ENCODE results near the gene CFAP57. TPM values are rescaled to one million over a fixed set of nuclear protein-coding genes. Genes with fewer than 3 reads are reported as not detected.

Gene CFAP57
- polyA plus RNA-seq, 6 donors from 2014 or later: 0.13 to 1.0 (median 0.24) TPM

GRCh38 chr1:43220905-43221778 lies 49.0 kb downstream of the CFAP57 start:
- Mint-ChIP-seq H3K9me3 (no peaks in the 10 kb centered on the region), H3K4me3 (peak overlapping the region; percentile 1 to 90 (median 62)), H3K27ac (peak overlapping the region; percentile 53 to 91 (median 81)), H3K27me3 (peaks cover 0 to 6% (median 0%) of the 10 kb centered on the region in 3 donors), H3K36me3 (peaks cover 0 to 8% of the 10 kb centered on the region in 2 donors), H3K4me1 (peaks cover 20 to 31% (median 25%) of the 10 kb centered on the region in 3 donors)
- peak; percentile 94 to 96 for ATAC-seq (ENCODE audit: low read depth in 2 of 2)
- peak; percentile 55 for DNase-seq

GRCh38 chr1:43221797-43222196 lies 49.7 kb downstream of the CFAP57 start:
- H3K27ac Mint-ChIP-seq: peak overlapping the region; percentile 53 to 91 (median 81)
- no peak for ATAC-seq (ENCODE audit: low read depth in 2 of 2)

GRCh38 chr1:43222879-43223278 lies 50.7 kb downstream of the CFAP57 start:
- Mint-ChIP-seq H3K27me3 (peaks cover 0 to 4% (median 0%) of the 10 kb centered on the region in 3 donors), H3K4me1 (peaks cover 27 to 40% (median 38%) of the 10 kb centered on the region in 3 donors), H3K4me3 (peak overlapping the region in 3 of 8 donors; percentile 25 to 54 (median 48)), H3K36me3 (peaks cover 0 to 8% of the 10 kb centered on the region in 2 donors), H3K9me3 (no peaks in the 10 kb centered on the region), H3K27ac (peak overlapping the region in 3 of 6 donors; percentile 67 to 86 (median 80))
- DNase-seq (no peak), ATAC-seq (ENCODE audit: low read depth in 2 of 2) (no peak)

More at GRCh38 chr1:43221797-43222196, 49.7 kb downstream of the CFAP57 start:
- Mint-ChIP-seq H3K27me3 (peaks cover 0 to 2% (median 0%) of the 10 kb centered on the region in 3 donors), H3K4me1 (peaks cover 20 to 36% (median 28%) of the 10 kb centered on the region in 3 donors), H3K4me3 (peak overlapping the region in 7 of 8 donors; percentile 32 to 90 (median 71)), H3K36me3 (peaks cover 0 to 8% of the 10 kb centered on the region in 2 donors), H3K9me3 (no peaks in the 10 kb centered on the region)
- no peak for DNase-seq

GRCh38 chr1:43225168-43225567 lies 53.0 kb downstream of the CFAP57 start:
- Mint-ChIP-seq H3K27ac (peak overlapping the region in 3 of 6 donors; percentile 20 to 90 (median 25)), H3K4me3 (peak overlapping the region in 1 of 8 donors; percentile 12), H3K36me3 (peaks cover 0 to 8% of the 10 kb centered on the region in 2 donors), H3K4me1 (peaks cover 27 to 40% (median 40%) of the 10 kb centered on the region in 3 donors), H3K9me3 (no peaks in the 10 kb centered on the region), H3K27me3 (peaks cover 0 to 4% (median 0%) of the 10 kb centered on the region in 3 donors)
- DNase-seq (no peak), ATAC-seq (ENCODE audit: low read depth in 2 of 2) (no peak)

- peak; percentile 74 for DNase-seq
- peak; percentile 92 to 99 for ATAC-seq (ENCODE audit: low read depth in 2 of 2)
- H3K36me3 Mint-ChIP-seq: peaks cover 0 to 5% of the 10 kb centered on the region in 2 donors
- H3K4me3 Mint-ChIP-seq: no peak overlapping the region
- peaks cover 0 to 4% (median 0%) of the 10 kb centered on the region in 3 donors for H3K27me3 Mint-ChIP-seq
- no peaks in the 10 kb centered on the region for H3K9me3 Mint-ChIP-seq
- H3K27ac Mint-ChIP-seq: peak overlapping the region in 2 of 6 donors; percentile 76 to 88
- H3K4me1 Mint-ChIP-seq: peaks cover 11 to 24% (median 19%) of the 10 kb centered on the region in 3 donors
Measured at GRCh38 chr1:43227143-43227764, 55.1 kb downstream of the CFAP57 start.

GRCh38 chr1:43229826-43230780 lies 58.0 kb downstream of the CFAP57 start:
- H3K36me3 Mint-ChIP-seq: no peaks in the 10 kb centered on the region
- H3K27ac Mint-ChIP-seq: peak overlapping the region in 2 of 6 donors; percentile 8 to 70
- no peak for DNase-seq
- peaks cover 4 to 7% (median 7%) of the 10 kb centered on the region in 3 donors for H3K27me3 Mint-ChIP-seq
- peaks cover 7 to 21% (median 9%) of the 10 kb centered on the region in 3 donors for H3K4me1 Mint-ChIP-seq
- H3K4me3 Mint-ChIP-seq: no peak overlapping the region
- ATAC-seq (ENCODE audit: low read depth in 2 of 2): no peak
- no peaks in the 10 kb centered on the region for H3K9me3 Mint-ChIP-seq

GRCh38 chr1:43232074-43232473 lies 59.9 kb downstream of the CFAP57 start:
- H3K4me3 Mint-ChIP-seq: no peak overlapping the region
- peaks cover 3 to 13% (median 5%) of the 10 kb centered on the region in 3 donors for H3K4me1 Mint-ChIP-seq
- no peaks in the 10 kb centered on the region for H3K36me3 Mint-ChIP-seq
- H3K9me3 Mint-ChIP-seq: no peaks in the 10 kb centered on the region
- H3K27ac Mint-ChIP-seq: no peak overlapping the region
- H3K27me3 Mint-ChIP-seq: peaks cover 4 to 9% (median 7%) of the 10 kb centered on the region in 3 donors
- DNase-seq (no peak), ATAC-seq (ENCODE audit: low read depth in 2 of 2) (no peak)

- no peaks in the 10 kb centered on the region for H3K36me3 Mint-ChIP-seq
- no peak for ATAC-seq (ENCODE audit: low read depth in 2 of 2)
- no peak overlapping the region for H3K27ac Mint-ChIP-seq
- DNase-seq: no peak
- H3K9me3 Mint-ChIP-seq: no peaks in the 10 kb centered on the region
- no peak overlapping the region for H3K4me3 Mint-ChIP-seq
- H3K4me1 Mint-ChIP-seq: peaks cover 2 to 12% (median 4%) of the 10 kb centered on the region in 3 donors
- H3K27me3 Mint-ChIP-seq: peaks cover under 1 to 9% (median 7%) of the 10 kb centered on the region in 3 donors
Measured at GRCh38 chr1:43232482-43232881, 60.4 kb downstream of the CFAP57 start.

- ATAC-seq (ENCODE audit: low read depth in 2 of 2): no peak
- Mint-ChIP-seq H3K4me3 (peak overlapping the region in 1 of 8 donors; percentile 44), H3K36me3 (no peaks in the 10 kb centered on the region), H3K9me3 (no peaks in the 10 kb centered on the region), H3K27ac (no peak overlapping the region), H3K27me3 (peaks cover 0 to 9% (median 7%) of the 10 kb centered on the region in 3 donors), H3K4me1 (peaks cover 13 to 18% (median 15%) of the 10 kb centered on the region in 3 donors)
- no peak for DNase-seq
Measured at GRCh38 chr1:43233631-43234030, 61.5 kb downstream of the CFAP57 start.

- Mint-ChIP-seq H3K4me1 (peaks cover 20 to 25% (median 21%) of the 10 kb centered on the region in 3 donors), H3K4me3 (no peak overlapping the region), H3K36me3 (no peaks in the 10 kb centered on the region), H3K27ac (no peak overlapping the region), H3K27me3 (peaks cover 0 to 9% (median 7%) of the 10 kb centered on the region in 3 donors), H3K9me3 (no peaks in the 10 kb centered on the region)
- ATAC-seq (ENCODE audit: low read depth in 2 of 2) (no peak), DNase-seq (no peak)
Measured at GRCh38 chr1:43234267-43234666, 62.1 kb downstream of the CFAP57 start.

- no peak overlapping the region for H3K4me3 Mint-ChIP-seq
- DNase-seq (no peak), ATAC-seq (ENCODE audit: low read depth in 2 of 2) (no peak)
- peak overlapping the region in 1 of 6 donors; percentile 41 for H3K27ac Mint-ChIP-seq
- no peaks in the 10 kb centered on the region for H3K9me3 Mint-ChIP-seq
- peaks cover 5 to 9% (median 7%) of the 10 kb centered on the region in 3 donors for H3K27me3 Mint-ChIP-seq
- peaks cover 27 to 32% (median 29%) of the 10 kb centered on the region in 3 donors for H3K4me1 Mint-ChIP-seq
- no peaks in the 10 kb centered on the region for H3K36me3 Mint-ChIP-seq
Measured at GRCh38 chr1:43235040-43235439, 62.9 kb downstream of the CFAP57 start.

GRCh38 chr1:43235451-43236121 lies 63.5 kb downstream of the CFAP57 start:
- ATAC-seq (ENCODE audit: low read depth in 2 of 2): no peak
- H3K27me3 Mint-ChIP-seq: peaks cover 5 to 9% (median 7%) of the 10 kb centered on the region in 3 donors
- peaks cover 33 to 37% (median 34%) of the 10 kb centered on the region in 3 donors for H3K4me1 Mint-ChIP-seq
- no peaks in the 10 kb centered on the region for H3K36me3 Mint-ChIP-seq
- H3K9me3 Mint-ChIP-seq: no peaks in the 10 kb centered on the region
- DNase-seq: no peak
- no peak overlapping the region for H3K4me3 Mint-ChIP-seq
- no peak overlapping the region for H3K27ac Mint-ChIP-seq
